Suprapubic skin (tissue), 3 donors: ENCODE results near the gene GANC.

Source experiments
- POLR2A ChIP-seq, 2 donors: fragments of 450-650 bp; IDR thresholded peaks; one replicate each; pipeline ENCODE4 v1.6.1; 2017; ENCODE audit warnings: antibody characterized with exemption in 2 of 2, mild to moderate bottlenecking in 2 of 2, moderate library complexity in 2 of 2
- TF ChIP-seq, protein P1 (sequence below), 2 donors: fragments of 200-600 bp in 1 of 2; fragments of 450-650 bp in 1 of 2; sonication (generic) in 1 of 2; IDR thresholded peaks; one replicate each; pipeline ENCODE4 v1.5.1; 2016 to 2019; ENCODE audit warnings: antibody characterized with exemption in 2 of 2, mild to moderate bottlenecking in 1 of 2, moderate library complexity in 1 of 2

DNA sequence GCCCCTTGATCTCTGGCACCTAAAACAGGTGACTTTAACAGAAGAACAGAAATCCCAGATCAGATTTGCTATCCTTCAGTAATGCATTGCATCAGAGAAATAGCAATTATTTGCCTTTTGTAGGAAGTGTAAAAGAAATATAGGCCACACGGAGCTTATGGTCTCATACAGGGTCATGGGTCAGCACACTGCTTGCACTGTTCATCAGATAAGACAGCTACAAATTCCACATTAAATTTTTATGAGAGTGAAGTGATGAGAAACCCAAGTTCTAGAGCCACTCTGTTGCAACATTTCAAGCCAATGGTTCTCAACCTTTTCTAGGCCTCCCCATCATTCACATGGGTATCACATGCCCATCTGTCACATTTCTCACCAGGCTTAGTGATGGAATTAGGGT, 33.7 kb downstream of the GANC start:
- no peak for TF ChIP-seq POLR2A (IDR thresholded peaks at IDR 0.05)
- TF ChIP-seq, protein P1, sequence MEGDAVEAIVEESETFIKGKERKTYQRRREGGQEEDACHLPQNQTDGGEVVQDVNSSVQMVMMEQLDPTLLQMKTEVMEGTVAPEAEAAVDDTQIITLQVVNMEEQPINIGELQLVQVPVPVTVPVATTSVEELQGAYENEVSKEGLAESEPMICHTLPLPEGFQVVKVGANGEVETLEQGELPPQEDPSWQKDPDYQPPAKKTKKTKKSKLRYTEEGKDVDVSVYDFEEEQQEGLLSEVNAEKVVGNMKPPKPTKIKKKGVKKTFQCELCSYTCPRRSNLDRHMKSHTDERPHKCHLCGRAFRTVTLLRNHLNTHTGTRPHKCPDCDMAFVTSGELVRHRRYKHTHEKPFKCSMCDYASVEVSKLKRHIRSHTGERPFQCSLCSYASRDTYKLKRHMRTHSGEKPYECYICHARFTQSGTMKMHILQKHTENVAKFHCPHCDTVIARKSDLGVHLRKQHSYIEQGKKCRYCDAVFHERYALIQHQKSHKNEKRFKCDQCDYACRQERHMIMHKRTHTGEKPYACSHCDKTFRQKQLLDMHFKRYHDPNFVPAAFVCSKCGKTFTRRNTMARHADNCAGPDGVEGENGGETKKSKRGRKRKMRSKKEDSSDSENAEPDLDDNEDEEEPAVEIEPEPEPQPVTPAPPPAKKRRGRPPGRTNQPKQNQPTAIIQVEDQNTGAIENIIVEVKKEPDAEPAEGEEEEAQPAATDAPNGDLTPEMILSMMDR (IDR thresholded peaks at IDR 0.05): no peak
